Skeletal muscle satellite cell (primary cell): ENCODE data around the gene EDN1.

Experiments used
- H3K27me3 ChIP-seq: 2 replicates; pipeline ENCODE4 v1.7.0; 2013; ENCODE audit warnings: low read length; ENCODE audit not compliant: control insufficient read depth, insufficient read depth
- H3K36me3 ChIP-seq: 2 replicates; pipeline ENCODE4 v1.7.0; 2013; ENCODE audit warnings: mild to moderate bottlenecking, control low read depth, low read length; ENCODE audit not compliant: insufficient read depth
- H3K4me1 ChIP-seq: 2 replicates; pipeline ENCODE4 v1.7.0; 2013; ENCODE audit warnings: low read length; ENCODE audit not compliant: control insufficient read depth, insufficient read depth
- H3K4me2 ChIP-seq: 2 replicates; pipeline ENCODE4 v1.7.0; 2013; ENCODE audit warnings: mild to moderate bottlenecking, low read length
- H3K4me3 ChIP-seq: 2 replicates; pipeline ENCODE4 v1.7.0; 2013; ENCODE audit warnings: low read length
- H3K9ac ChIP-seq: 2 replicates; pipeline ENCODE4 v1.7.0; 2013; ENCODE audit warnings: mild to moderate bottlenecking, low read depth, low read length, moderate library complexity
- H3K9me3 ChIP-seq: replicated peaks from 2 replicates; pipeline ENCODE4 v1.7.0; 2013; ENCODE audit warnings: mild to moderate bottlenecking, control low read depth, low read length

Gene EDN1

GRCh38 chr6:12258591-12259075 is 31.5 kb upstream of the EDN1 start:
- Histone ChIP-seq H3K4me3 (no peak overlapping the region), H3K4me2 (no peak overlapping the region), H3K9me3 (no peaks in the 10 kb centered on the region), H3K4me1 (no peaks in the 10 kb centered on the region), H3K36me3 (no peaks in the 10 kb centered on the region), H3K9ac (no peak overlapping the region), H3K27me3 (no peaks in the 10 kb centered on the region)

- Histone ChIP-seq H3K4me3 (no peak overlapping the region), H3K4me1 (peaks cover 1% of the 10 kb centered on the region), H3K27me3 (no peaks in the 10 kb centered on the region), H3K4me2 (no peak overlapping the region), H3K36me3 (no peaks in the 10 kb centered on the region), H3K9me3 (no peaks in the 10 kb centered on the region), H3K9ac (no peak overlapping the region)
These were observed 29.6 kb upstream of the EDN1 start for GRCh38 chr6:12260458-12261093.

- Histone ChIP-seq H3K9me3 (no peaks in the 10 kb centered on the region), H3K36me3 (no peaks in the 10 kb centered on the region), H3K27me3 (no peaks in the 10 kb centered on the region), H3K4me1 (peaks cover 11% of the 10 kb centered on the region), H3K4me3 (no peak overlapping the region), H3K4me2 (no peak overlapping the region), H3K9ac (no peak overlapping the region)
These were observed 28.7 kb upstream of the EDN1 start for GRCh38 chr6:12261502-12261901.

GRCh38 chr6:12262236-12263061 is 27.7 kb upstream of the EDN1 start:
- Histone ChIP-seq H3K27me3 (no peaks in the 10 kb centered on the region), H3K4me1 (peaks cover 12% of the 10 kb centered on the region), H3K4me2 (no peak overlapping the region), H3K9ac (no peak overlapping the region), H3K36me3 (no peaks in the 10 kb centered on the region), H3K4me3 (no peak overlapping the region), H3K9me3 (no peaks in the 10 kb centered on the region)

- Histone ChIP-seq H3K4me1 (peaks cover 12% of the 10 kb centered on the region), H3K9ac (no peak overlapping the region), H3K9me3 (no peaks in the 10 kb centered on the region), H3K4me2 (no peak overlapping the region), H3K27me3 (no peaks in the 10 kb centered on the region), H3K36me3 (no peaks in the 10 kb centered on the region), H3K4me3 (no peak overlapping the region)
These were observed 26.8 kb upstream of the EDN1 start for GRCh38 chr6:12263403-12263802.

GRCh38 chr6:12264671-12265070 is 25.5 kb upstream of the EDN1 start:
- Histone ChIP-seq H3K9ac (no peak overlapping the region), H3K27me3 (no peaks in the 10 kb centered on the region), H3K4me2 (no peak overlapping the region), H3K36me3 (no peaks in the 10 kb centered on the region), H3K9me3 (no peaks in the 10 kb centered on the region), H3K4me3 (no peak overlapping the region), H3K4me1 (peaks cover 12% of the 10 kb centered on the region)

GRCh38 chr6:12265296-12265695 is 24.9 kb upstream of the EDN1 start:
- no peak overlapping the region for H3K4me3 ChIP-seq
- no peak overlapping the region for H3K4me2 ChIP-seq
- no peak overlapping the region for H3K9ac ChIP-seq
- H3K36me3 ChIP-seq: no peaks in the 10 kb centered on the region
- no peaks in the 10 kb centered on the region for H3K27me3 ChIP-seq
- no peaks in the 10 kb centered on the region for H3K9me3 ChIP-seq
- peaks cover 12% of the 10 kb centered on the region for H3K4me1 ChIP-seq

GRCh38 chr6:12265791-12266190 is 24.4 kb upstream of the EDN1 start:
- H3K27me3 ChIP-seq: no peaks in the 10 kb centered on the region
- no peak overlapping the region for H3K9ac ChIP-seq
- no peak overlapping the region for H3K4me3 ChIP-seq
- no peak overlapping the region for H3K4me2 ChIP-seq
- no peaks in the 10 kb centered on the region for H3K9me3 ChIP-seq
- H3K36me3 ChIP-seq: no peaks in the 10 kb centered on the region
- H3K4me1 ChIP-seq: peaks cover 12% of the 10 kb centered on the region

GRCh38 chr6:12266571-12266970 is 23.6 kb upstream of the EDN1 start:
- Histone ChIP-seq H3K27me3 (no peaks in the 10 kb centered on the region), H3K9me3 (no peaks in the 10 kb centered on the region), H3K4me3 (no peak overlapping the region), H3K9ac (no peak overlapping the region), H3K4me1 (peaks cover 12% of the 10 kb centered on the region), H3K4me2 (no peak overlapping the region), H3K36me3 (no peaks in the 10 kb centered on the region)

- Histone ChIP-seq H3K4me3 (no peak overlapping the region), H3K9me3 (no peaks in the 10 kb centered on the region), H3K4me1 (peaks cover 12% of the 10 kb centered on the region), H3K36me3 (no peaks in the 10 kb centered on the region), H3K27me3 (no peaks in the 10 kb centered on the region), H3K9ac (no peak overlapping the region), H3K4me2 (no peak overlapping the region)
These were observed 21.1 kb upstream of the EDN1 start for GRCh38 chr6:12269110-12269509.

GRCh38 chr6:12270551-12271230 is 19.5 kb upstream of the EDN1 start:
- Histone ChIP-seq H3K36me3 (no peaks in the 10 kb centered on the region), H3K9ac (no peak overlapping the region), H3K27me3 (no peaks in the 10 kb centered on the region), H3K4me3 (no peak overlapping the region), H3K4me2 (no peak overlapping the region), H3K4me1 (peaks cover 10% of the 10 kb centered on the region), H3K9me3 (no peaks in the 10 kb centered on the region)
